D721Med (cell line): Measurements from ENCODE around the gene MYRIP.

ENCODE experiments used
- DNase-seq: peaks from one replicate; pipeline ENCODE4 v3.0.0; 2011; ENCODE audit warnings: low spot score; ENCODE audit not compliant: insufficient read length
- FAIRE-seq: peaks from 2 replicates; lab custom pipeline; 2011; peaks lifted over from hg19 to GRCh38; lab: Jason Lieb, UNC
- TF ChIP-seq, protein P1 (sequence below): IDR thresholded peaks from 2 replicates; pipeline ENCODE4 v1.5.1; 2012; ENCODE audit warnings: mild to moderate bottlenecking, control low read depth; ENCODE audit not compliant: insufficient read depth; ENCODE audit errors: missing control alignments

The MYRIP gene

DNA sequence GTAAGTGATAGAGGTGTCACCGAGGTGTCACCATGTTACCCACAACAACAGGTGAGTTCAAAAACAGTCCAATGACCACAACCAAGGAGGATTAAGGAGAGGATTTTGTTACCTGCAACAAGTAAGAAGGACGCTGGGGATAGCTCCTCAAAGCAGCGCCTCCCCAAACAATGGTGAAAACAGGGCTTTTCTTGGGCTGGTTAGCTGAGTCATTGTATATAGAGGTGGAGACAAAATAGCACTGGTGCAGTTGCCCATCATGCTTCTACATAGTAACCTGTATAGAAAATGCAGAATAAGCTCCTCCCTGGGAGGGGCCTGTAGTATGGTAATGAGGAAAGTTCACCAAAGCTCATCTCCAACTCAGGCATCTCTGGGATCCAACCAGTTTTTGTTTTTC, 383.2 kb downstream of the MYRIP start:
- FAIRE-seq: no peak
- TF ChIP-seq, protein P1, sequence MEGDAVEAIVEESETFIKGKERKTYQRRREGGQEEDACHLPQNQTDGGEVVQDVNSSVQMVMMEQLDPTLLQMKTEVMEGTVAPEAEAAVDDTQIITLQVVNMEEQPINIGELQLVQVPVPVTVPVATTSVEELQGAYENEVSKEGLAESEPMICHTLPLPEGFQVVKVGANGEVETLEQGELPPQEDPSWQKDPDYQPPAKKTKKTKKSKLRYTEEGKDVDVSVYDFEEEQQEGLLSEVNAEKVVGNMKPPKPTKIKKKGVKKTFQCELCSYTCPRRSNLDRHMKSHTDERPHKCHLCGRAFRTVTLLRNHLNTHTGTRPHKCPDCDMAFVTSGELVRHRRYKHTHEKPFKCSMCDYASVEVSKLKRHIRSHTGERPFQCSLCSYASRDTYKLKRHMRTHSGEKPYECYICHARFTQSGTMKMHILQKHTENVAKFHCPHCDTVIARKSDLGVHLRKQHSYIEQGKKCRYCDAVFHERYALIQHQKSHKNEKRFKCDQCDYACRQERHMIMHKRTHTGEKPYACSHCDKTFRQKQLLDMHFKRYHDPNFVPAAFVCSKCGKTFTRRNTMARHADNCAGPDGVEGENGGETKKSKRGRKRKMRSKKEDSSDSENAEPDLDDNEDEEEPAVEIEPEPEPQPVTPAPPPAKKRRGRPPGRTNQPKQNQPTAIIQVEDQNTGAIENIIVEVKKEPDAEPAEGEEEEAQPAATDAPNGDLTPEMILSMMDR: no peak
- DNase-seq: no peak

DNA sequence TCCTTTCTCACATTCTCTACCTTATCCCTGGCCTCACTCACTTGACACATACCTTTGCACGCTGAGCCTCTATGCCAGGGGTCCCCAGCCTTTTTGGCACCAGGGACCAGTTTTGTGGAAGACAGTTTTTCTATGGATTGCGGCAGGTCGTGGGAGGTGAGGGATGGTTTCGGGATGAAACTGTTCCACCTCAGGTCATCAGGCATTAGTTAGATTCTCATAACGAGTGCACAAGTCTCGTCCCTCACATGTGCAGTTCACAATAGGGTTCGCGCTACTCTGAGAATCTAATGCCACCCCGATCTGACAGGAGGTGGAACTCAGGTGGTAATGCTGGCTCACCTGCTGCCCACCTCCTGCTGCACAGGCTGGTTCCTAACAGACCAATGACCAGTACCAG, 387.6 kb downstream of the MYRIP start:
- TF ChIP-seq, protein P1: no peak
- FAIRE-seq (no peak), DNase-seq (no peak)

DNA sequence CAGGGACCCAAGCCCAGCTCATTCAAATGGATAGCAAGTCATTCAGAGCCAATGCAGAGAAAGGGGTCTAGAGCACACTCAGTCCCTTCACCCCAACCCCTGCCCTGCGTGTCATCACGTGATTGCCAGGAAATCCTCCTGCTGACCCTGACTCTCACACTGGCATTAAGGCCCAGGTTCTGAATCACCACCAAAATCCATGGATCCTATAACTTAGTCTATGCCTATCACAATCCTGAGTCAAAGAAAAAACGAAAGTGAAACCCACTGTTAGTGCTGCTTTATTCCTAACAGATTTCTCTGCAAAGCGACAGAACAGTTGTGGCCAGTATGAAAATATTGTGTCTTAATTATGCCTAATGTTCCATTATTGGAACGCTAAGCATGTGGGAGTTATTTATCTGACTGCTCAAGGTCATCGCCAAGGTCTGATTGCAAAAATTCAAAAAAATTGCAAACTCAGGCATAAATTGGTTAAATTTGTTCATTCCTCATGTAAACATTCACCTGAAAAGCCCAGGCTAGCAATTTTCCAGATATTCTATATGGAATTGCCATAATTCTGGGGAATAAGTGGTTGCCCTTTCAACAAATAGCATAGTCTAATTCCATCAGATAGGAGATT, 391.4 kb downstream of the MYRIP start:
- FAIRE-seq: no peak
- DNase-seq: no peak
- TF ChIP-seq, protein P1: no peak

DNA sequence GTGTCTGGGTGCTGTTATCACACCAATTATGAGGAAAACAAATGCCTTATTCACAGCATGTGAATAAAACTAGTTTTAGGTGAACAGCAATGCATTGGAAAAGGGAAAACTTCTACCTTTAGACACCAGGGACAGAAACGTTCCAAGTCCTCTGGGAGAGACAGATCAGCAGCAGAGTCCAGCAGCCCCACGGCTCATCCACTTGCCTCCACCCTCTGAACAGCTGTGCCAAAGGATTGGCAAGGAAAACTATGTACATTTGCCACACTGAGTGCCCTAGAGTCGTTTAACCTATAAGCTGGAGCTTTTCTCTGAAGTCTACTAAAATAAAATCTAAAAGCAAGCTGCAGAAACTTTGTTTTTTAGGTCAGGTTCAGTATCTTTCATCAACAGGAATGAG, 392.4 kb downstream of the MYRIP start:
- DNase-seq (no peak), FAIRE-seq (no peak)
- TF ChIP-seq, protein P1: no peak

DNA sequence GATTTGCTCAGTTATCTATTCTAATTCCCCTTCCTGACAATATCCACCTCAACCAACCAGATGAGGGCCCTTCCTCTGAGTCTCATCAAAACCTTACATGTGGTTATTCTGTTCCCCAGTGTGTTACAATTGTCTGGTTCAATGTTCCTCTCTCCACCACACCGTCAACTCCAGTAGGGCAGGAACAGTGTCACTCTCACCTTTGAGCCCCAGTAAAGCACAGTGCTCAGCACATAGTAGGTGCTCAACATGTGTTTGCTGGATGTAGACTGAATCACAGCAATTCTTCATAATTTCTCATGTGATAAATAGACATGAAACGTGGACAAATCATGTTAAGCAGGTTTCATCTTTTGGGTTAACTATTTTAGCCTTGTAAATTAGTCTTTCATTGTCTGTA, 397.1 kb downstream of the MYRIP start:
- FAIRE-seq (no peak), DNase-seq (no peak)
- TF ChIP-seq, protein P1: no peak

DNA sequence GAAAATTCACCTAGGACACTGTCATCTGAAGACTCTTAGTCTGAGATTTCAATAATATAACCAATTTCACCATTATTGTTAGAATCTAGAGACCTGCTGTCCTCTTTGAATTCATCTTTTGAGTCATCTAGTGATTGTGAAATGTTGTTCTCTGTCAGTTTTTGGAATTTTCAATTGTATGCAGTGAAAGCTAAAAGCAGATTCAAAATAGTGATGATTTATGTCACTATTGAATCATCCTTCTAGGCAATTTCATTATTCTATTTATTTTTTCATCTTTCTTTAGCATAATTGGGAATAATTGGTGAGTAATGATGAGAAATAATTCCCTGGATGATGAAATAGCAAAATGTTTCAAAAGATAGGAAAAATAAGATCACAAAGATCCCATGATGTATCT, 398.4 kb downstream of the MYRIP start:
- DNase-seq (no peak), FAIRE-seq (no peak)
- TF ChIP-seq, protein P1: no peak

DNA sequence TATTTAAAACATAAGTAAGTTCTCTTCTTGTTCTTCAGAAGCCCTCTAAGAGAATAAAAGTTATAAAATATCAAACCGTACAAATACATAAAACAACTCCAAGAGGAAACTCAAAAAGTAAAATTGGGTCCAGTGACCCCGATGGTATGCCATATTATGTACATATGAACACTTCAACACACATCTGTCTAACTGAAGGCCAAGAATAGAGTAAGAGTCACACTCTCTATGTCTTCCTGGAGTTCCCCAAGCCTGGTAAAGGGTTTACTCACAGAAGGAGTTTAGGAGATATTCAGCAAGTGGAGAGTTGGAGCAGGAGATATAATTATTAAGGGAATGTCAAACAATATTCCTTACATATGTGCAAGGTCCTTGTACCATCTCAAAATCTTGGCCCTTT, 398.8 kb downstream of the MYRIP start:
- FAIRE-seq (no peak), DNase-seq (no peak)
- TF ChIP-seq, protein P1: no peak
